HG02623 (cell line): ENCODE results near the gene CCR9.

Source experiments
- ATAC-seq: cut with Tn5 transposase; IDR thresholded peaks from one replicate; pipeline ENCODE4 v1.9.1; 2021; ENCODE audit warnings: moderate library complexity; ENCODE audit not compliant: unreplicated experiment

CCR9 gene

DNA sequence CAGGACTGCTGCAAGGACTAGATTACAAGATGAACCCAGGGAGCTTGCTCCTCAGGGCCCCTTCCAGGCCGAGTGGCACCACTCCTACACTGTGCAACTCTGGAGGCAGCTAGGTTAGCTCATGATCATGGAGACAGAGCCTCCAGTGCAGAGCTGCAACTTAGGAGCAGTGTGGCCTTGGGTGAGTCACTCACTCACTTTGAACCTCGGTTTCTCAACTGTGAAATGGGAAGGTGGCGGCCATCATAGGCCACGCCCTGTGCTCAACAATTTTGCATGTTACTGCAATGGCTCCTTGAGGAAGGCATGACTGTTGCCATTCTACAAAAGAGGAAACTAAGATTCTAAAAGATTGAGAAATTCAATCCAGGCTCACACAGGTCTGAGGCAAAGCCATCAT is 45.8 kb downstream of the CCR9 start:
- no peak for ATAC-seq

DNA sequence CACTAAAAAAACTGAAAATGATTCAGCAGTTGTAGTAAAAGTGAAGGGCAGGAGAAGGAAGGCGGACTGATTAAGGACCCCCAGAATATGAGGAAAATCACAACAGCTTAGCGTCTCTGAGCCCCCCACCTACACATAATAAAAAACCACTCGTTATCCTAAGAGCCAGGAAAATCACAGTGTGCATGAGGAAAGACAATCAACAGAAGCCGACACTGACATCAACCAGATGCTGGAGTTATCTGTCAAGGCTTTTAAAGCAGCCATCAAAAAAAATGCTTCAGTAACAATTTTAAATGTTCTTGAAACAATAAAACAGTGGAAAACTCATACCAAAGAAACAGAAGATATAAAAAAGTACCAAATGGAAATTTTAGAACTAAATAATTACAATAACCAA is 47.2 kb downstream of the CCR9 start:
- no peak for ATAC-seq

DNA sequence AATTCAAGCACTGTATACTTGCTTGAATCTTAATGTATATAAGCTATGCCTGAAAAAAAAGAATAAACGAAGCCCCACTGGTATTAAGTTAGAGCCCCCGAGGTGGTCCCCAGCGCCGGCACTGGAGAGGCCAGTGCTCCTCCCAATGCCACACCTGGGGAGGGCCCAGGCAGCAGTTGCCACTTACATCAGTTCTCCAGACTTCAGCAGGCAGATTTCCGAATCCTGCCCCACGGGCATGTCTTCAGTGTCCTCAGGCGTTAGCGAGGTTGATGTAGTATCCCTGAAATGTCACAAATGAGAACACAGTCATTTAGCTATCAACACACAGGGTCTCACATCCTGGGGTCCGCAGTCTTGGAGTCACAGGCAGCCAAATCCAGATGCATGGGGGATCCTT is 49.9 kb downstream of the CCR9 start:
- no peak for ATAC-seq

DNA sequence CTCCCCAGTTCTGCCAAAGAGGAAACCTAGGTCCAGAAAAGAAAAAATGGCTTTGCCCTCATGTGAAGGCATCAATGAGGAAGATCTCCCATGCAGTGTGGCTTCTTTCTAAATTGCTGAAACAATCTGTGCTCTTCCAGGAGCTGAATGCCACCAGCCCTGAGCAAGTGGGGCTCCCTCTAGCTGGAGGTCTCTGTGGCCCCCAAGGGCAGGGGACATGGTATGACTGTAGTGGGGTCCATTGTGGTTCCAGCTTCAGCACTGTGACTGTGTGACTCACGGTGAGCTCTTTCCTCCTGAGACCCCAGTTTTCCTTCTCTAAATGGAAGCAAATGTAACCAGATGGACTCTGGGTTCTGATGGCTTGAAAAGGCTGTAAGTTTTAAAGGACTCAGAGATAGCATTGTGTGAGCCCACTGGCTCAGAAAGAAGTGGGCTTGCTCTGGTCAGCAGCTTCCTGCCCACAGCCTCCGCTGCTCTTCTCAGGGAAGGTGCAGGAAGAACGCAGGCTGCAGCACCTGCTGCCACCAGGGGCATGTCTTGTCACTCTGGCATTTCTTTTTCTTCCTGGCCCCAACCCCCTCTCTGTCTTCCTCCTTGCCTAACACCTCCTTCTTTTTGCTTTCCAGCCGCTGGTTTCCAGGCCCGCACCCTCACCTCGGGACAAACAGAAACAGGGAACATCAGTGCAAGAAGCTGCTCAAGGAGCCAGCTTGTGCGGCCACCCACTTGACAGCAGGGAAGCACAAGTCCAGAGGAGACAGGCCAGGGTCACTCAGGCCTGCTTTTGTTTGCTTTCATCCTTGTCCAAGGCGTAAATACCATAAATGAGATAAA is 51.1 kb downstream of the CCR9 start:
- no peak for ATAC-seq

DNA sequence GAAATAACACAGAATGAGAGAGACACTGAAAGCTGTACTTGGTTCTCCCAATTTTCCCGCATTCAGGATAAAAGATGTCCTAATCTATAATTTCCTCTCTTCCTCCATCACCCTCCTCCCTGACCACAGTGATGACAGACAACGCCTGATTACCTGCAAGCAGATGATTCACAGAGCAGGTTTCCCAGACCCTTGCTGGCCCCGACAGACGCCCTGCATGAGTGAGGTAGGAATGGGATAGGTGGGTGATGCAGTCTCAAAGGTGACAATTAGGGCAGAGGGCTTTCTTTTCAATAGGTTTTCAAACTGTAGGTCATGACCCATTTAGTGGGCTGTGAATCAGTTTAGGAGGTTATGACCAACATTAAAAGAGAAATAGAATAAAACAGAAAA is 51.7 kb downstream of the CCR9 start:
- no peak for ATAC-seq

DNA sequence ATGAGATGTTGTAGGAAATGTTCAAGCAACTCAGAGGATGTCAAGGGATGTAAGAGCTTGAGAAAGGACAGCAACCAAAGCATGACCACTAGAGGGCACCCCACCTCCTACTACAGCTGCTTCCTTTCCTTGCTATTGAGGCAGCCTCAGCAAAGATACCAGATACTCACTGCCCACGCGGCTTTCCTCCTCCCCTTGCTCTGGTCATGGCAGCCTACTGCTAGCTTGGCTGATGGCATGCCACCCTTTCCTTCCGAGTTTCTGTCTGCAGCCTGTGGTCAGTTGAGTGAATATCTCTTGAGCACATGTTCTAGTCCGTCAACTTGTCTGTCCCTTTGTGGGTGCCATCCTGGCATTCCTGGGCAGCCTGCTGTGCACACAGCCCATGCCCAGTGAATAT is 52.5 kb downstream of the CCR9 start:
- peak; percentile 61 for ATAC-seq

DNA sequence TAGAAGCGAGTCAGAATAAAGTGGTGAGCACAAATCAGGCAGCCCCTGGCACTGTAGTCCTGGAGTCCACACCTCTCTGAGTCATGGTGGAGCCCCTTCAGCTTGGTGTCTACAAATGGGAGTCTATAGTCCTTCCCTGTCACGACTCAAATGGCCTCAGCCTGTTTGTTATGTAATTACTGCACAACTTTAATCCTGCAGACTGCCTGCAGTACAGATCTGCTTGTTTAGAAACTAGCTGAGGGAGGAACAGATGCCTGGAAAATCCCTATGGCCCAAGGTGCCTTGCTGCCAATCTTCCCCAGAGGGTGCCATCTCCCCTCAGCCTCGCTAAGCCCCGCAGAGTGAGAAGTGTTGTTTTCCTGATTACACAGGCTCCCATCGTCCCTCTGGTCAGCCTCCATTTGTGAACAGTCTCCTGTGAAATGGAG is 53.0 kb downstream of the CCR9 start:
- no peak for ATAC-seq

DNA sequence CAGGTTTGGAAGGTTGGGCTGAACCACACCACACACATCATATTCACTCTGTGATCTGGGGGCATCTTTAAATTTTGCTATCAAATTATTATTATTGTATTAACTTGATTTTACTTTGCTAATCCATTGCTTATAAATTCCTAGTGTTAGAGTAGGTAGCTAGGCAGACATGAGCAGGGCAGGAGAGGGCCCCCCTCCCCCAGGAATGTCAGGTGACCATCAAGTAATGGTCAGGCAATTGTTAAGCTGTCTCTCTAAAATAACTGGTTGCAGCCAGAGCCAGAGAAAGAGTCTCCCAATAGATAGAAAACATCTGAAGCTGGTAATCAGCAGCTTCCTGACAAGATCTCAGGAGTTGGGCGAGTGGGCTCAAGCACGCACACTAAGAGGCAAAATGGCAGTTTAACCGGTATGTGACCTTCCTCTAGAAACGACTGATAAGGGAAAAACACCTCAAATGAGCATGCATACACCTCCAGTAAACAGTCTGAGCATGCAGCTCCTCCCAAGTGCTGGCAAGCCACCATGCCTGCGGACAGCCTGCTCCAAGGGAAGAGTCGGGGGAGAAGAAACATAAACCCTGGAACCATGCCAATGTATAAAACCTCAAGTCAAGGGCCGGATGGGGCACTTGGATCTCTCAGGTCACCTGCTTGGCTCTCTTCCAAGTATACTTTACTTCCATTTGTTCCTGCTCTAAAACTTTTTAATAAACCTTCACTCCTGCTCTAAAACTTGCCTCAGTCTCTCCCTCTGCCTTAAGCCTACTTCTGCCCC is 53.8 kb downstream of the CCR9 start:
- no peak for ATAC-seq

DNA sequence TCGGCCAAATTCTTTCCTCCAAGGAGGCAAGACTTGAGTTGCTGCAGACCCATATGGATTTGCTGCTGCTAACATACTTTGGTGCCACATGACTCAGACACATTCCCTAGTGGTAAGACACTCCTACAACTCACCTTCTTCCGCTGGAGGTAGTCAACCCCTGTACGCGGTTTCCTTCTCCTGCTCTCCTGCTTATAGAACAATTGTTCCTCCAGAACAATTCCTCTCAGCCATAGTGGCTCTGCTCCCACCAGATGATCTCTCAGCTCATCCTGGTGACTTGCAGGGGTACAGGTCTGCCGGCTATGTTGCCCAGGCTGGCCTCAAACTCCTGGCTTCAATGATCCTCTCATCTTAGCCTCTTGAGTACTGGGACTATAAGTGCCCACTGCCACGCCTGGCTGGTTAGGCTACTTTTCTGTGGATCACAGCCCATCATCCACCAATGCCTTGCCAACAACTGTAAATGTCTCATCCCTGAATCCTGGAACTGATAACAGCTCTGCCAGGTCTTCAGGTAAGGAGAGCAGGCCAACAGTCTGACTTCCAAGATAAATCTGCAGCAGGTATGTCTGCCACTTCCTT is 54.5 kb downstream of the CCR9 start:
- ATAC-seq: no peak

DNA sequence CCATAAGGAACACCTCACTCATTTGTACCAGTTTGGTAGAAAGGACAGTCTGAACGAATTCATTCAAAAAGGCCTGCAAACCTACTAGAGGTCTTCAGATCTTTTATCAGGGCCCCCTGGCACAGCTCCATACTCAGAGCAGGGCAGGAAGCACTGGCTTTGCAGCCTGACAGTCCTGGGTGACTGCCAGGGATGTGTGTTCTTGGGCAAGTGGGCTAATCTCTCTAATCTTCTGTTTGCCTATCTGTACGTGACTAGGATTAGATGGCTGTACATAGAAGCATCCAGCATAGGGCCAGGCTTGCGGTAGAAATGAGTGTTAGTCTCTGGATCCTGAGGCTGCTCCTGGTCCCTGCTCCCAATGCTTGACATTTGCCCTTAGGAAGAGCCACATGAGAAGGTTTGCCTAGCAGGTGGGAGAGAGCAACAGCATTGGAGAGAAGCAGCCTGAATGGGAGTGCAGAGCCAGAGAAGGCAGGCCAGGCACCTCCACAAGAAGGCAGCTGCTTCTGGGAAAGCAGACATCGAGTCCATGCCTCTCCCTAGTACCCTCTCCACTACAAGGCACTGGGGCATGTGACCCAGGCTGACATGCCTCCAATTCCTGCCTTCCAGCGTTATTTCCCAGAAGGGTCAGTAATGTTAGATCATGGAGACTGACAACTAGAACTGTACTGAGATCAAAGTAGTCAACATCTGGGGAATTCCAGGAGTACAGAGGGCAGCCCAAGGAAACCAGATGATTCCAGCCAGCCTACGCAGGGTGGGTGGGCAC is 55.9 kb downstream of the CCR9 start:
- ATAC-seq: no peak

DNA sequence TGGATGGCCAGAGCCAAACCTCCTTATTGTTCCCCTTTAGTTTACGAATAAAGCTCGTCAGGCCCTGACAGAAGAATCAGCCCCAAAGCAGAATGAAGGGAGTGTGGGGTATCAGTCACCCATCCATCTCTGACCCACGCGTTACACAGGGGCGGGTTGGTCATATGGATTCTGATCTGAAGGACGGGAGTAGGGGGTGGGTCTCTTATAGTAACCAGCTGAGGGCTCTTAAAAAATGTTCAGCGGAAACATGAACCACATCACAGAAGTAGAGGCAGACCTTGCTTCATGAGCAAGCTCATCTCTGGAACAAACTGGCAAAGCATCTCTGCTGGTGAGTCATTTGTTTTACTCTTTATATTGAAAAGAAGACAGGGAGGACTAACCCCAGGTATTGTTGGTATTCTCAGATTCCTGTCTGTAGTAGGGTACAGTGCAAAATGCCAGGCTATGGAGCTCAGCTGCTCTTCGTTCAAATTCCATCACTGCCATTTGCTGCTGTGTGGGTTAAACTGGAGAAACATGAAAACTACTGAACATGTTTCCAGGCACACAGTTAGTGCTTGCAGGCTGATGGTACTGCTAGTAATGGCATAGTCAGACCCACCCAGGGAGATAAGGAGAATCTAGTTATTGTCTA is 57.0 kb downstream of the CCR9 start, which contains the start of gene CXCR6:
TSS of gene CXCR6 (plus strand) at position 258 of the 640 bp plus-strand sequence. CDS start 3,018 bp downstream, outside the sequence.
- no peak for ATAC-seq

DNA sequence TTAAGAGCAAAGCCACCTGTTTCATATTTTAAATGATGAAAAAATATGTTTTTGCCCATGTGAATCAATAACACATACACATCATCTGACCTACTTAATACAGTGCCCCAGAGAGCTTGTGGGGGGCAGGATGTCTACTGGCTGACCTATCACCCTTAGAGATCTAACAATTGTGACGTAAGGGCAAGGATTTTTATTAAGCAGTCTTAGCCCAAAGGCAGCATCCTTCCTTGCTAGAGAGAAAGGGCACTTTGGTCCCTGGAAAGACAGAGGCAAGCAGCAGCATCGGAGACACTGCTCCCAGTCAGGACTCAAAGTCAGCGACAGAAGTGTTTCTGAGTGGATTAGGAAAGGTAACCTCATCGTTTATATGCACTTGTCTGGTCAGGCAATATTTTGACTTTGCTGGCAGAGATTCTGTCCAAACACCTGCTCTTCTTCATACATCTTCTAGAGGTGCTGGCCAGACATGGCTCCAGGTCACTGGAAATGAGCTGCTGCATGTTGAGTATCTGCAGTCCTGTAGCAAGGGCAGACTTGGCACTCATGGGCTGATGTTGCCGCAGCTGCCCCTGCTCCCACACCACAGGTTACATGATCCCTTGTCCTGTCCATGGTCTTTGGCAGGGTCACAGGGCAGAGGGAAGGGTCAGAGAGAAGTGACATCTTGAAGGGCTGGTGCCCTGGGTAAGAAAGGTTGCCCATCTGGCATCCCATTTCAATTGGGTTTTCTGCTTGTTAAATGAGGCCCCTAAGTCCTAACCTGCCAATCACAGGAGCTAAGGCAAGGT is 58.7 kb downstream of the CCR9 start:
- ATAC-seq: no peak

DNA sequence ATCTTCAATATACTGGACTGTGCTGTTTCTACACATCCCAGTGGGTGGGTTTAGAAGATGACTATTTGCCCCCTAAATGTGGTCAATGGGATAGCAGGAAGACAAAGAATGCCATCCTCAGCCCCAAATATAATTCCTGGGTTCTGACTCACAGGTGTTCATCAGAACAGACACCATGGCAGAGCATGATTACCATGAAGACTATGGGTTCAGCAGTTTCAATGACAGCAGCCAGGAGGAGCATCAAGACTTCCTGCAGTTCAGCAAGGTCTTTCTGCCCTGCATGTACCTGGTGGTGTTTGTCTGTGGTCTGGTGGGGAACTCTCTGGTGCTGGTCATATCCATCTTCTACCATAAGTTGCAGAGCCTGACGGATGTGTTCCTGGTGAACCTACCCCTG is 60.0 kb downstream of the CCR9 start:
- ATAC-seq: no peak

DNA sequence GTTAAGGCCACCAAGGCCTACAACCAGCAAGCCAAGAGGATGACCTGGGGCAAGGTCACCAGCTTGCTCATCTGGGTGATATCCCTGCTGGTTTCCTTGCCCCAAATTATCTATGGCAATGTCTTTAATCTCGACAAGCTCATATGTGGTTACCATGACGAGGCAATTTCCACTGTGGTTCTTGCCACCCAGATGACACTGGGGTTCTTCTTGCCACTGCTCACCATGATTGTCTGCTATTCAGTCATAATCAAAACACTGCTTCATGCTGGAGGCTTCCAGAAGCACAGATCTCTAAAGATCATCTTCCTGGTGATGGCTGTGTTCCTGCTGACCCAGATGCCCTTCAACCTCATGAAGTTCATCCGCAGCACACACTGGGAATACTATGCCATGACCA is 60.5 kb downstream of the CCR9 start:
- no peak for ATAC-seq

DNA sequence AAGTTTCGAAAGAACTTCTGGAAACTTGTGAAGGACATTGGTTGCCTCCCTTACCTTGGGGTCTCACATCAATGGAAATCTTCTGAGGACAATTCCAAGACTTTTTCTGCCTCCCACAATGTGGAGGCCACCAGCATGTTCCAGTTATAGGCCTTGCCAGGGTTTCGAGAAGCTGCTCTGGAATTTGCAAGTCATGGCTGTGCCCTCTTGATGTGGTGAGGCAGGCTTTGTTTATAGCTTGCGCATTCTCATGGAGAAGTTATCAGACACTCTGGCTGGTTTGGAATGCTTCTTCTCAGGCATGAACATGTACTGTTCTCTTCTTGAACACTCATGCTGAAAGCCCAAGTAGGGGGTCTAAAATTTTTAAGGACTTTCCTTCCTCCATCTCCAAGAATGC is 61.0 kb downstream of the CCR9 start:
- no peak for ATAC-seq

DNA sequence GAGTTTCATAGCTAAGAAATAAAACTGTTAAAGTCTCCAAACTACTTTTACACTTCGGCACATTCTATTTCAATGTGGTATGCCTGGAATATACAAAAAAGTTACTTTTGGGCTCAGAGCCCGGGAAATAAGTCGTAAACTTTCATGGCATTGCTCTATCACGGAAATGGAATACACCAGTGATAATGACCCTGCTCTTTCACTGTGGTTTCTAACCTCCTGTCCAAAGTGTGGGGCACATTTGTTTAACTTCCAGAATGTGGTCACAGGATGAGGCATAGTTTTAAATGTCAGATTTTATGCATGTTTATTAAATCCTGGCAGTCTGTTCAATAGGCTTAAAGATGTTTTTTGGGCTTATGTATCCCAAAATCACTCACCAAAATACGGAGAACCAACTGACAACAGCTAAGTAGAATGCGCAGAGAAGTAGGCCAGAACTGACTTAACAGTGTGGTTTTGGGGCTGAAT is 62.0 kb downstream of the CCR9 start:
- ATAC-seq: no peak

DNA sequence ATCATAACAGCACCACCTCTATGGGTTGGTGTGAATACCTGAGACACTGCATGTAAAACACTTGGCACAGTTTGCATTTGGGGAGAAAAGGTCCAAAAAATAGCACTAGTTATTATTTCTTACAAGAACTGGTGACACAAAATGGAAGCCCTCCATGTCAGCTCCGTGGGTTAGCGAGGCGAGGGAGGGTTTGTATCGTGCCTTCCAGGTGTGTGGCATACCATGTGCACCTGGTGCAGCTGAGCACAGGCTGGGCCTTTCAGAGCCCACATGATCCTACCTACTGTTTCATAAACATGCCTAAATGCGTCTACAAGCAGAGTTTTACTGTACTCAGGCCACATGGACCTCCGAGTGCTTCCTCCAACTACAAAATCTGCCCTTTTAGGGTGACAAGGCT is 62.5 kb downstream of the CCR9 start:
- no peak for ATAC-seq

DNA sequence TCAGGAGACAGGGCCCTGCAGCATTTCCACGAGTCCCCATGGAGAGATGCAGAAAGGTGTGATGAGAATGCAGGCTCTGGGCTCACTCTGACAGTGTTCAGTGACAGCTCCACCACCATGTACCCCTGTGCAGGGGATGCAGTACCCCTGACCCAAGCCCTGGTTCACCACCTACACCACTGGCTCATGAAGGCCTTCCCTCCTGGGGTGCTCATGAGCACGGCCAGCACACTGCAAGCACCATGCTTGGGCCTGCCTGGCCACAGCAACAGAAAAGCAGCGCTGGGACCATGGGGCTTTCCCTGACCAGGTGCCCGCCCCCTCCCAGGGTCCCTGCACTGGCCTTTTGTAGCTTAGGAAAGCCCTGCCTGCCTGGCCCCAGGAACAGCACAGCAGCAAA is 63.1 kb downstream of the CCR9 start:
- ATAC-seq: no peak

DNA sequence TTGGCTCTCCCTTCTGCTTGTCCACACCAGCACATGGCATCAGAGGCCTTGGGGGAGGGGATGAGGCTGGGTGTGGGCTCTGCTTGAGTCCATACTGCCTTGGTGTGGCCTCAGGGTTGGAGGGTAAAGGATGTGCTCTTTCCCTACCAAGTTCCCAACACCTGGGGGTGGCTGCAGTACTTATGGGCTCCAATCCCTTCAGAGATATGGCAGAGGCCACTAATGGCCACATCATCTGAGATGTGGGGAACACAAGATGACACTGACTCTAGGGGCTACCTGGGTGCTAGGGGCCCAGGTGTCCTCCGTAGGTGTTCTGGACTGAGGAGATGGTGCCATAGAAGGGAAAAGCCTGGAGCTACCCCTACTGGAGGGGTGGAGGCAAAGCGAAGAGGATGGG is 63.8 kb downstream of the CCR9 start:
- ATAC-seq: no peak
